ENCODE data around the gene COX14.

COX14 gene

GRCh38 chr12:50145439-50145838 lies 33.4 kb downstream of the COX14 start:
- TF ChIP-seq GATA3 (IDR thresholded peaks at IDR 0.05; ENCODE audit: low read depth, low read length) (no peak), GATA2 (IDR thresholded peaks at IDR 0.05; ENCODE audit: low read depth, low read length) (no peak)

- TF ChIP-seq GATA2 (IDR thresholded peaks at IDR 0.05; ENCODE audit: low read depth, low read length) (no peak), GATA3 (IDR thresholded peaks at IDR 0.05; ENCODE audit: low read depth, low read length) (no peak)
These were observed 35.2 kb downstream of the COX14 start for GRCh38 chr12:50147281-50147680.

GRCh38 chr12:50149311-50149710 lies 37.3 kb downstream of the COX14 start:
- TF ChIP-seq GATA3 (IDR thresholded peaks at IDR 0.05; ENCODE audit: low read depth, low read length), result no peak
- TF ChIP-seq GATA2 (IDR thresholded peaks at IDR 0.05; ENCODE audit: low read depth, low read length), result no peak

- TF ChIP-seq GATA3 (IDR thresholded peaks at IDR 0.05; ENCODE audit: low read depth, low read length), result no peak
- no peak for TF ChIP-seq GATA2 (IDR thresholded peaks at IDR 0.05; ENCODE audit: low read depth, low read length)
These were observed 39.1 kb downstream of the COX14 start for GRCh38 chr12:50151047-50151687.

GRCh38 chr12:50156641-50157040 lies 44.6 kb downstream of the COX14 start:
- TF ChIP-seq GATA2 (IDR thresholded peaks at IDR 0.05; ENCODE audit: low read depth, low read length), result no peak
- no peak for TF ChIP-seq GATA3 (IDR thresholded peaks at IDR 0.05; ENCODE audit: low read depth, low read length)

- no peak for TF ChIP-seq GATA2 (IDR thresholded peaks at IDR 0.05; ENCODE audit: low read depth, low read length)
- no peak for TF ChIP-seq GATA3 (IDR thresholded peaks at IDR 0.05; ENCODE audit: low read depth, low read length)
These were observed 45.2 kb downstream of the COX14 start for GRCh38 chr12:50157259-50157658.

- no peak for TF ChIP-seq GATA3 (IDR thresholded peaks at IDR 0.05; ENCODE audit: low read depth, low read length)
- TF ChIP-seq GATA2 (IDR thresholded peaks at IDR 0.05; ENCODE audit: low read depth, low read length), result no peak
These were observed 48.6 kb downstream of the COX14 start for GRCh38 chr12:50160643-50161042.

- TF ChIP-seq GATA2 (IDR thresholded peaks at IDR 0.05; ENCODE audit: low read depth, low read length) (no peak), GATA3 (IDR thresholded peaks at IDR 0.05; ENCODE audit: low read depth, low read length) (no peak)
These were observed 50.2 kb downstream of the COX14 start for GRCh38 chr12:50162230-50162629.

- TF ChIP-seq GATA2 (IDR thresholded peaks at IDR 0.05; ENCODE audit: low read depth, low read length), result no peak
- no peak for TF ChIP-seq GATA3 (IDR thresholded peaks at IDR 0.05; ENCODE audit: low read depth, low read length)
These were observed 52.9 kb downstream of the COX14 start for GRCh38 chr12:50164963-50165362.

- TF ChIP-seq GATA3 (IDR thresholded peaks at IDR 0.05; ENCODE audit: low read depth, low read length) (no peak), GATA2 (IDR thresholded peaks at IDR 0.05; ENCODE audit: low read depth, low read length) (no peak)
These were observed 54.7 kb downstream of the COX14 start for GRCh38 chr12:50166799-50167048.

GRCh38 chr12:50167049-50167828 lies 55.2 kb downstream of the COX14 start, which contains the start of gene CERS5:
Gene CERS5 (minus strand): TSS chr12:50167369. CDS start chr12:50167297, 72 bp downstream.
- no peak for TF ChIP-seq GATA3 (IDR thresholded peaks at IDR 0.05; ENCODE audit: low read depth, low read length)
- no peak; the same call in 1 of the 2 replicates for TF ChIP-seq GATA2 (IDR thresholded peaks at IDR 0.05; ENCODE audit: low read depth, low read length)
